GM23248 (cell line): Measurements from ENCODE around the gene AKAP17A. TPM values are rescaled to one million over a fixed set of nuclear protein-coding genes. Genes with fewer than 3 reads are reported as not detected.
A peak's percentile ranks its signal among the peaks of the same experiment; 100 is the strongest.

Source experiments
- DNase-seq: peaks from one replicate; pipeline ENCODE4 v3.0.0-alpha.2; 2015
- H2AFZ ChIP-seq: fragments of 200-600 bp; sonication (generic); 2 replicates; pipeline ENCODE4 v1.6.1; 2016; ENCODE audit warnings: antibody characterized with exemption
- H3F3A ChIP-seq: fragments of 200-600 bp; sonication (generic); 2 replicates; pipeline ENCODE4 v1.6.1; 2016; ENCODE audit warnings: mild to moderate bottlenecking, antibody characterized with exemption, mixed run types; ENCODE audit not compliant: insufficient read depth
- H3K27ac ChIP-seq: fragments of 200-600 bp; sonication (generic); 2 replicates; pipeline ENCODE4 v1.5.1; 2016; ENCODE audit warnings: mild to moderate bottlenecking
- H3K27me3 ChIP-seq: fragments of 200-600 bp; sonication (generic); replicated peaks from 2 replicates; pipeline ENCODE4 v1.6.1; 2016; ENCODE audit warnings: mild to moderate bottlenecking; ENCODE audit not compliant: insufficient read depth
- H3K36me3 ChIP-seq: fragments of 200-600 bp; sonication (generic); 2 replicates; pipeline ENCODE4 v1.6.1; 2016; ENCODE audit warnings: low read depth, mild to moderate bottlenecking
- H3K4me1 ChIP-seq: fragments of 200-600 bp; sonication (generic); 2 replicates; pipeline ENCODE4 v1.6.1; 2016; ENCODE audit warnings: mild to moderate bottlenecking; ENCODE audit not compliant: insufficient read depth
- H3K4me2 ChIP-seq: fragments of 200-600 bp; sonication (generic); one replicate; pipeline ENCODE4 v1.6.1; 2016; ENCODE audit warnings: mild to moderate bottlenecking; ENCODE audit not compliant: unreplicated experiment
- H3K4me3 ChIP-seq: fragments of 200-600 bp; sonication (generic); 2 replicates; pipeline ENCODE4 v1.5.1; 2016; ENCODE audit warnings: mild to moderate bottlenecking
- H3K79me2 ChIP-seq: fragments of 200-600 bp; sonication (generic); 2 replicates; pipeline ENCODE4 v1.6.1; 2016; ENCODE audit warnings: mild to moderate bottlenecking; ENCODE audit not compliant: insufficient read depth
- H3K9ac ChIP-seq: fragments of 200-600 bp; sonication (generic); 2 replicates; pipeline ENCODE4 v1.6.1; 2016; ENCODE audit warnings: mild to moderate bottlenecking
- H3K9me2 ChIP-seq: fragments of 200-600 bp; sonication (generic); 2 replicates; pipeline ENCODE4 v1.6.1; 2016; ENCODE audit warnings: mixed run types, mild to moderate bottlenecking, moderate library complexity; ENCODE audit not compliant: insufficient read depth
- H3K9me3 ChIP-seq: fragments of 200-600 bp; sonication (generic); one replicate; pipeline ENCODE4 v1.6.1; 2017; ENCODE audit warnings: low read depth
- H4K20me1 ChIP-seq: fragments of 200-600 bp; sonication (generic); 2 replicates; pipeline ENCODE4 v1.6.0; 2016; ENCODE audit not compliant: insufficient read depth
- EZH2 ChIP-seq: fragments of 200-600 bp; sonication (generic); IDR thresholded peaks from 2 replicates; pipeline ENCODE4 v1.6.1; 2018; ENCODE audit warnings: antibody characterized with exemption, mild to moderate bottlenecking; ENCODE audit not compliant: insufficient read depth, poor library complexity, severe bottlenecking
- EZH2phosphoT487 ChIP-seq: fragments of 200-600 bp; sonication (generic); IDR thresholded peaks from 2 replicates; pipeline ENCODE4 v1.6.1; 2018; ENCODE audit warnings: antibody characterized with exemption, moderate library complexity, mild to moderate bottlenecking, low read depth; ENCODE audit not compliant: insufficient read depth
- WGBS, 2 experiments: methylation state at CpG; one replicate each; pipeline ENCODE4 v1.1.6; 2015 to 2017; ENCODE audit warnings: low lambda C conversion rate in 2 of 2, low coverage in 1 of 2; ENCODE audit errors: missing lambda C conversion rate in 2 of 2; 5-methylcytosine and 5-hydroxymethylcytosine counted together
- in situ Hi-C: fragments of 300-500 bp; cut with MboI; formaldehyde crosslinking; loops from 2 replicates; pipeline ENCODE4 v1.15.0; 2020
- polyA plus RNA-seq: library from polyadenylated mRNA; unstranded; fragments of >200 nt; fragmentation: Nextera tagmentation; extraction: Ambion mirVana; gene quantifications from 2 replicates; pipeline ENCODE4 v1.2.1, GENCODE V29; 2016
- total RNA-seq: library from RNA; depleted of rRNA; stranded (reverse); fragments of >200 nt; shearing (Covaris generic); gene quantifications from 2 replicates; pipeline ENCODE4 v1.2.3, GENCODE V29; 2014; rRNA removed

Gene AKAP17A
- total RNA-seq (21.8 and 23.3 TPM in 2 replicates), polyA plus RNA-seq (11.2 and 11.6 TPM in 2 replicates)

- in situ Hi-C loops: no loop called here
- WGBS, 2 experiments: 1 to 5% methylated on average over 25 to 61 of the region's 66 CpGs
- H2AFZ ChIP-seq: peak within 1 kb of the TSS; percentile 46
- TF ChIP-seq EZH2 (no peak), EZH2phosphoT487 (no peak)
- peaks cover 7% of the 10 kb centered on the region; the same call in 1 of the 2 replicates for H3K36me3 ChIP-seq
- H3K79me2 ChIP-seq: peaks cover 47% of the 10 kb centered on the region
- peaks cover 3% of the 10 kb centered on the region; the same call in 1 of the 2 replicates for H3K4me1 ChIP-seq
- H3K4me2 ChIP-seq: peak within 1 kb of the TSS; percentile 94
- H3K27ac ChIP-seq: peak within 1 kb of the TSS; percentile 80
- no peaks in the 10 kb centered on the region for H3K9me2 ChIP-seq
- H3K9ac ChIP-seq: peak within 1 kb of the TSS; percentile 98
- no peaks in the 10 kb centered on the region for H3K27me3 ChIP-seq
- 0 out of 2 replicates have a peak, but pooled peaks cover 5% of the 10 kb centered on the region for H3F3A ChIP-seq
- DNase-seq: peak; percentile 97
- H3K9me3 ChIP-seq: no peaks in the 10 kb centered on the region
- H3K4me3 ChIP-seq: peak within 1 kb of the TSS; percentile 92
- H4K20me1 ChIP-seq: no peaks in the 10 kb centered on the region
These were observed at the start of gene AKAP17A for GRCh38 chrX:1591102-1591862. AKAP17A (plus strand) TSS chrX:1591604; CDS start chrX:1593463, 1,859 bp downstream.

GRCh38 chrX:1542994-1543725, 48.2 kb upstream of the AKAP17A start:
- no peaks in the 10 kb centered on the region for H4K20me1 ChIP-seq
- no peak overlapping the region for H3K4me2 ChIP-seq
- no peak overlapping the region for H2AFZ ChIP-seq
- no peaks in the 10 kb centered on the region for H3K27me3 ChIP-seq
- H3K36me3 ChIP-seq: no peaks in the 10 kb centered on the region
- H3K4me3 ChIP-seq: no peak overlapping the region
- H3K9ac ChIP-seq: no peak overlapping the region
- 74 to 78% methylated on average over 22 of the region's 22 CpGs for WGBS, 2 experiments
- no peaks in the 10 kb centered on the region for H3K9me2 ChIP-seq
- TF ChIP-seq EZH2 (no peak), EZH2phosphoT487 (no peak)
- no peak overlapping the region for H3K27ac ChIP-seq
- DNase-seq: no peak
- no peaks in the 10 kb centered on the region for H3K4me1 ChIP-seq
- H3F3A ChIP-seq: no peaks in the 10 kb centered on the region
- no peaks in the 10 kb centered on the region for H3K9me3 ChIP-seq
- H3K79me2 ChIP-seq: no peaks in the 10 kb centered on the region
- in situ Hi-C loops: no loop called here

GRCh38 chrX:1545776-1546408, 45.5 kb upstream of the AKAP17A start:
- Histone ChIP-seq H3K36me3 (no peaks in the 10 kb centered on the region), H3F3A (no peaks in the 10 kb centered on the region), H3K27me3 (no peaks in the 10 kb centered on the region), H2AFZ (no peak overlapping the region), H3K4me3 (no peak overlapping the region), H3K9ac (no peak overlapping the region), H3K9me3 (no peaks in the 10 kb centered on the region), H3K79me2 (no peaks in the 10 kb centered on the region), H3K4me2 (no peak overlapping the region), H3K27ac (no peak overlapping the region), H3K4me1 (no peaks in the 10 kb centered on the region), H3K9me2 (no peaks in the 10 kb centered on the region), H4K20me1 (no peaks in the 10 kb centered on the region)
- 40 to 52% methylated on average over 2 of the region's 2 CpGs for WGBS, 2 experiments
- in situ Hi-C loops: no loop called here
- no peak for DNase-seq
- TF ChIP-seq EZH2 (no peak), EZH2phosphoT487 (no peak)

- DNase-seq: no peak
- Histone ChIP-seq H3K9me3 (no peaks in the 10 kb centered on the region), H3K9me2 (no peaks in the 10 kb centered on the region), H2AFZ (no peak overlapping the region), H3K79me2 (no peaks in the 10 kb centered on the region), H3K4me3 (no peak overlapping the region), H3K9ac (no peak overlapping the region), H3F3A (no peaks in the 10 kb centered on the region), H4K20me1 (no peaks in the 10 kb centered on the region), H3K4me2 (no peak overlapping the region), H3K27me3 (no peaks in the 10 kb centered on the region), H3K4me1 (no peaks in the 10 kb centered on the region), H3K36me3 (no peaks in the 10 kb centered on the region), H3K27ac (no peak overlapping the region)
- TF ChIP-seq EZH2phosphoT487: no peak
- no peak for TF ChIP-seq EZH2
- in situ Hi-C loops: no loop called here
- WGBS, 2 experiments: 31 to 44% methylated on average over 18 of the region's 18 CpGs
These were observed 44.6 kb upstream of the AKAP17A start for GRCh38 chrX:1546691-1547251.
